ENCODE results near the gene NR5A2. TPM values are rescaled to one million over a fixed set of nuclear protein-coding genes. Genes with fewer than 3 reads are reported as not detected.

The NR5A2 gene
- total RNA-seq, 1 experiment from 2014 or later, result 4.7 TPM

DNA sequence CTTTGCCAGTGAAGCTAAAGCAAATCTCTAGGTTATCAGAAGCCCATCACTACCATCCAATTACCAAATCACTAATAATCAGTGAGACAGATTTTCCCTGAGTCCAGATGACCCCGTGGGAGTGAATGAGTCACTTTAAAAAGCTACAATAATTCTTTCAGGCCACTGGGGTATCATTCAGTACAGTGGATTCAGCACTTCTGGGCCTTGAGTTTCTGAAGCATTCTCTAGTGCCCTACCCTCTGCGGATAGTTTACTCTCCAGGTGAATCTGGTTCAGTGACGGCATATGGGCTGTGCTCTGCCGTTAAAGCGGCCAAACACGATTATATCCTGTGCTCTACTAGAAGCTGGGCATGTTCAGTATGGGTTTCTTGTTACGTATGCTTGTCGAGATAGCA is 26.1 kb downstream of the NR5A2 start:
- no peak overlapping the region for H3K4ac ChIP-seq (ENCODE audit: low read depth, low read length)
- no peak overlapping the region for H3K23ac ChIP-seq (ENCODE audit: insufficient read length, low read depth, low read length)
- no peak overlapping the region for H3K27ac ChIP-seq (ENCODE audit: insufficient read length, low read depth, low read length)
- no peak overlapping the region for H2AFZ ChIP-seq (ENCODE audit: low read length)
- DNase-seq, result no peak
- peaks cover under 1% of the 10 kb centered on the region; the same call in 1 of the 2 replicates for H3K4me1 ChIP-seq (ENCODE audit: insufficient read depth, low read length)
- Mint-ChIP-seq H3K27me3 (ENCODE audit: low read depth) (no peaks in the 10 kb centered on the region), H3K27ac (no peak overlapping the region; a peak in 1 of 7 replicates), H3K36me3 (ENCODE audit: insufficient read depth in 1 of 3, low read depth in 3 of 3) (peaks cover 0 to 3% (median 0%) of the 10 kb centered on the region in 3 experiments; a peak in 1 of 7 replicates), H3K4me3 (no peak overlapping the region), H3K9me3 (no peaks in the 10 kb centered on the region), H3K4me1 (peaks cover 23 to 32% of the 10 kb centered on the region in 2 experiments)
- H4K8ac ChIP-seq (replicated peaks; ENCODE audit: insufficient read length, low read depth, low read length), result no peak overlapping the region
- H3K9ac ChIP-seq (ENCODE audit: extremely low read depth, insufficient read length, low read length), result no peak overlapping the region
- TF ChIP-seq, protein P1, sequence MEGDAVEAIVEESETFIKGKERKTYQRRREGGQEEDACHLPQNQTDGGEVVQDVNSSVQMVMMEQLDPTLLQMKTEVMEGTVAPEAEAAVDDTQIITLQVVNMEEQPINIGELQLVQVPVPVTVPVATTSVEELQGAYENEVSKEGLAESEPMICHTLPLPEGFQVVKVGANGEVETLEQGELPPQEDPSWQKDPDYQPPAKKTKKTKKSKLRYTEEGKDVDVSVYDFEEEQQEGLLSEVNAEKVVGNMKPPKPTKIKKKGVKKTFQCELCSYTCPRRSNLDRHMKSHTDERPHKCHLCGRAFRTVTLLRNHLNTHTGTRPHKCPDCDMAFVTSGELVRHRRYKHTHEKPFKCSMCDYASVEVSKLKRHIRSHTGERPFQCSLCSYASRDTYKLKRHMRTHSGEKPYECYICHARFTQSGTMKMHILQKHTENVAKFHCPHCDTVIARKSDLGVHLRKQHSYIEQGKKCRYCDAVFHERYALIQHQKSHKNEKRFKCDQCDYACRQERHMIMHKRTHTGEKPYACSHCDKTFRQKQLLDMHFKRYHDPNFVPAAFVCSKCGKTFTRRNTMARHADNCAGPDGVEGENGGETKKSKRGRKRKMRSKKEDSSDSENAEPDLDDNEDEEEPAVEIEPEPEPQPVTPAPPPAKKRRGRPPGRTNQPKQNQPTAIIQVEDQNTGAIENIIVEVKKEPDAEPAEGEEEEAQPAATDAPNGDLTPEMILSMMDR (conservative IDR thresholded peaks at IDR 0.05), result no peak
- no peaks in the 10 kb centered on the region for H3K9me3 ChIP-seq (ENCODE audit: control insufficient read depth, low read depth, low read length)
- no peak overlapping the region for H2BK5ac ChIP-seq (ENCODE audit: insufficient read length, low read length)
- no peak overlapping the region for H3K56ac ChIP-seq (ENCODE audit: insufficient read length, low read depth, low read length)
- H3K14ac ChIP-seq (ENCODE audit: insufficient read depth, low read length), result no peak overlapping the region
- H2BK20ac ChIP-seq (ENCODE audit: low read depth, low read length, poor library complexity, severe bottlenecking), result no peak overlapping the region
- H4K91ac ChIP-seq (ENCODE audit: insufficient read length, low read depth, low read length), result no peak overlapping the region
- no peak overlapping the region for H2BK120ac ChIP-seq (ENCODE audit: low read depth, low read length, poor library complexity, severe bottlenecking)
- H2BK15ac ChIP-seq (ENCODE audit: low read depth, low read length), result no peak overlapping the region
- H3K79me1 ChIP-seq (ENCODE audit: insufficient read depth, low read depth, low read length, poor library complexity, severe bottlenecking), result no peaks in the 10 kb centered on the region
- H3K27me3 ChIP-seq (ENCODE audit: insufficient read depth, low read length), result no peaks in the 10 kb centered on the region
- H3T11ph ChIP-seq (ENCODE audit: low read length), result no peak overlapping the region
- H3K79me2 ChIP-seq (ENCODE audit: insufficient read depth, low read length), result no peaks in the 10 kb centered on the region
- H2BK12ac ChIP-seq (ENCODE audit: insufficient read length, low read depth, low read length), result no peak overlapping the region
- WGBS (ENCODE audit: extremely low coverage, insufficient read length, low lambda C conversion rate), result no CpG with 5 or more reads among the region's 8 CpGs
- no peak overlapping the region for H3K18ac ChIP-seq (ENCODE audit: insufficient read length, low read depth, low read length)
- no peak overlapping the region for H2AK5ac ChIP-seq (ENCODE audit: insufficient read length, low read length)
- no peaks in the 10 kb centered on the region for H4K20me1 ChIP-seq (ENCODE audit: control insufficient read depth, insufficient read depth, insufficient read length)
- no peak overlapping the region for H4K5ac ChIP-seq (ENCODE audit: insufficient read length, low read depth, low read length)
- no peaks in the 10 kb centered on the region for H3K23me2 ChIP-seq (ENCODE audit: insufficient read length, low read depth, low read length, poor library complexity, severe bottlenecking)
- H3K4me2 ChIP-seq (ENCODE audit: insufficient read depth, insufficient read length, low read length), result no peak overlapping the region

Measured in H9 (cell line).